Activated T-helper 1 cell treated with Interleukin-2 at 50 U/mL for 16 hours (primary cell): ENCODE measurements around the gene HSDL1.

ENCODE experiments used
- DNase-seq: peaks from one replicate; pipeline ENCODE4 v3.0.0-alpha.2; 2020; ENCODE audit warnings: low read depth

HSDL1 gene

DNA sequence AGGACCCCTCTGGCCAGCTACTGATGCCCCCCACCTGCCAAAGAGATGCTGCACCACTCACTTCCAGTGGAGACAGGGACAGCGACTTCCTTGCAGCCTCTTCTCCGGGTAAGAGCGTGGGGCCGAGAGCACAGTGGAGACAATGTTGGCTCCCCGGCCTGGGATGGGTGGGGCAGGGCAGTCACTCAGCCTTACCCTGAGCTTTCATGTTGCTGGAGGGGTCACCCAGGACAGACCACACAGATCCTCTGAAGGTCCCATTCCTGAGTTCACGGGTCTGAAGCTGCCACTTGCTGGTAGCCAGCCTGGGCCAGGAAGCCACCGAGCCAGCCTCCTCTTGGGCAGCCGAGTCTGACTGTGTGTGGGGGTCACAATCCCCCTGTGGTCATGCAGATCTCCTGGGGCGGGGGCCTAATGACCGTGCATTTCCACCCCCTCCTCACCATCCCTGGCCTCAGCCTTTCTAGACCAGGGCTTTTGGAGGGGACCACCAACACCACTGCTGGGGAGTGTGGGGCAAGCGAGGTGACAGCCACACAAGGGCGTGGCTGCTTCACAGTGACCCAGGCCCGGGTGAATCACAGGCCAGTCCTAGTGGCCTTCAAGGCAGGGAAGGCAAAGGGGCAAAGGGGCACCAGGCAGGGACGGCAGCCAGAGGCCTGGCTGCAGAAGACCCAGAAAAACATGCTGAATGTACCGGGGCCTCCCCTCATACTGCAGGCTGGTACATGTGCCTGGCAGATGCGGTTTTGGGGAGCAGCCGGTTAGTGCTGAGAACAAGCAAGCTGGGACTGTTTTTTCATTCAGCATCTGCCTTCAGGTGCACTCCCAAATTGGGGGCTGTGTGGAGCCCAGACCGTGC, 31.4 kb upstream of the HSDL1 start:
- DNase-seq, result no peak

- DNase-seq, result no peak
Measured at GRCh38 chr16:84175350-84176081, 30.5 kb upstream of the HSDL1 start.

DNA sequence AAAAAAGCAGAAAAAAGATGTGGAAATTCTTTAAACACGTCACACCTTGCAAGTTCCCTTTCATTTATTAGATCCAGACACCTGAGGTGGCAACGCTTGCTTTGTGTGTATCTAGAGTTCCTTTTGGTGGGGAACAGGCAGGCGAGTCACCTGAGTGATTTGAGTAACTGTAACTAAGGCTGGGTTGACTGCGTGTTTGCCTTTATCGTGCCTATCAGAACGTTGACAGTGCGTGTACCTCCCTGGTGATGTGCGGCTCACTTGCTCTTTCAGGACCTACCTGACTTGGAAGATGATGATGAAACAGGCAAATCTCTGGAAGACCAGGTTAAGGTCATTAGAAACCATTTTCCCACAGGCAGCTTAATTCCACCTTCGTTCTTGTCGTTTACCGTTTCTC, 29.4 kb upstream of the HSDL1 start:
- no peak for DNase-seq

- DNase-seq, result no peak
Measured at GRCh38 chr16:84169765-84170310, 24.9 kb upstream of the HSDL1 start.

GRCh38 chr16:84166796-84167695, 22.1 kb upstream of the HSDL1 start:
- no peak for DNase-seq

- no peak for DNase-seq
Measured at GRCh38 chr16:84165746-84166145, 20.8 kb upstream of the HSDL1 start.

- DNase-seq, result no peak
Measured at GRCh38 chr16:84161801-84162200, 16.8 kb upstream of the HSDL1 start.

DNA sequence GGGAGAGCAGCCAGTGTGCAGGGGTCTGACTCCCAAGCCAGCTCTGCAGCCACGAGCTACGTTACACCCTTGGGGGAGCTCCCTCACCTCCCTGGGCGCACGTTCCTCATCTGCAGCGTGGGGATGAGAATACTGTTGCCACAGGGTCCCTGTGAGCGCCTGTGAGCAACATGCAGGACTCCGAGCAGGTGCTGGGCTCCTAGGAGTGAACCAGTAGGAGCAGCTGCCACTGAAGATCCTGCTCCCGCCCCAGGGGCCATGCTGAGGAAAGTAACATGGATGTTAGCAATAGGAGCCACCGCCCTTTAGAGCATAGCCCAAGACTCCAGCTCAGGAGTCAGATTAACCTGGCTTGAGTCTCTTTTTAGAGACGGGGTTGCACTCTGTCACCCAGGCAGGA, 16.1 kb upstream of the HSDL1 start:
- DNase-seq, result no peak

DNA sequence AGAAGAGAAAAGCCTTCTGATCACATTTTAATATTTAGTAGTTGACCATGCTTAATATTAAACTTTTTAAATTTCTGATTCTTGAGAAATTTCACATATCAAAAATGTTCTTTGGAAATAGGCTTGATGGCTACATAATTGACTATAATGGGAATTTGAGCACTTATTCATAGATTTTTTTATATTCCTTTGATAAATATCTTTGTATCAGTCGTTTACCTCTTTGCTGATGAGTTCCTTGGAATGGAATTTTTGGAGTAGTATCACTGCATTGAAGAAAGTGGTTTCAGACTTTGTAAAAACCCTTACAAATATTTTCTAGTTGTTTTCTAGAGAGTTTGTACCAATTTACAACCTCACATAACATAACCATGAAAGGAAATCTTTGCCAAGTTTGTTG, 14.8 kb upstream of the HSDL1 start:
- no peak for DNase-seq

DNA sequence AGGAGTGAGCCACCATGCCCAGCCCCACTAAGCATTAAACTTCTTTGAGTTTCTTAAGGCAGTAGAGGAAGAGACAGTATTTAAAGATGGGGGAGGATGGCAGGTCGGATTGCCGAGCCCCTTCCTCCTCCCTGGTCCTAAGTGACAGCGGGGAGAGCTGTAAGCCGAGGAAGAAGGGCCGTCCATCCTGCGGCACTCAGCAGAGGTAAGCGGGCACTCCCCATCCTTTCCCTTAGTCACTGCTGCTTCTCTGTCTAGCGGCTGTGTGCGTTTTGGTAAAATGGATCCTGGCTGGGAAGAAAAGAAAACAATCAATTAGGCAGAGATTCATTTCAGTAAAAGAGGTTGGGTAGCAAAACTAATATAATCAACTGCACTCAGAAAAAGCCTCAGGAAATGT, 14.0 kb upstream of the HSDL1 start:
- DNase-seq, result no peak

DNA sequence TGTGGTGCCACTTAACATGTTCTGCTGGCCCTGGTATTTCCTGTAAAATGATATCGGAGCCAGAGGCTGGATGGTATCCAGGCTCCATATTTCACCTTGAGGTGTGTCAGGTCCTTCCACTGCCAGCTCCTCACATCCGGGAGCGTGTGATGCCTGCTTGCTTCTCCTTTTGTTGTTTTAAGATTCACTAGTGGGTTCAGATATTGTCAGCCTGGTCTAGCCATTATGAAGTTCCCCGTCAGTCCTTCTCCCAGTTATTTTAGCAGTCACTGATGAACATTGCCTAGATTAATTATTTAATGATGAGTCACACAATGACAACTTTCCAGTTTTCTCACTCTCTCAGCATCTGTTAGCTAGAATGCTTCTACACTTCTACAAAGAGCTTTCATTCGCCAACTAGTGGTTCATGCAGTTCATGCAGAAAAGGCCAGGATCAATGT, 11.4 kb upstream of the HSDL1 start:
- DNase-seq, result no peak

GRCh38 chr16:84155771-84156170, 10.8 kb upstream of the HSDL1 start:
- DNase-seq, result no peak

- no peak for DNase-seq
Measured at GRCh38 chr16:84155226-84155625, 10.2 kb upstream of the HSDL1 start.

DNA sequence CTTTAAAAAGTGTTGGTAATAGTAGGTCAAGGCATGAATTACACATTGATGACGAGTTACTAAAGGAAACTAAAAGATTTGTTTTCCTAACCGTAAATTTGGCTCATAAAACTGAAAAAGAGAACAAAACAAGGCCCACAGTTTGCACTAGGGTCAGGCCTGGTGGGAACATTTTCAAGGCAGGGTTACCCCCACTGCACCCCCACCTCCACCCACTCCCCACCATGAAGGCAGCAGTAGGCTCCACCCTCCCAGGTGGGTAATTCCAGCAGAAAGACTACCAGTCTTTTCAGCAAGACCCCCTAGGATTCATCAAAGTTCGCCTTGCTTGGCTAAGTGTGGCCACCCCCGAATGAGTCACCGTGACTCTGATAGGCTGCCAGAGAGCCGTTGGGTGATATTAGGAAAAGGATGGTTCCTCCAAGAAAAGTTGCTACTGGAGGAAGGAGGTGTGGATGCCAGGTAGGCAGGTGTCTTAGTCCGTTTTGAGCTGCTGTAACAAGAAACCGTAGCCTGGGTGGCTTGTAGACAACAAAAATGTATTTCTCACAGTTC, 8.8 kb upstream of the HSDL1 start:
- no peak for DNase-seq

GRCh38 chr16:84150926-84151325, 5.9 kb upstream of the HSDL1 start:
- no peak for DNase-seq

GRCh38 chr16:84144209-84144858, 643 bp downstream of the HSDL1 start:
- peak; percentile 24 for DNase-seq

GRCh38 chr16:84143784-84144199, 1.2 kb downstream of the HSDL1 start:
- no peak for DNase-seq

- no peak for DNase-seq
Measured at GRCh38 chr16:84143081-84143480, 1.9 kb downstream of the HSDL1 start.

DNA sequence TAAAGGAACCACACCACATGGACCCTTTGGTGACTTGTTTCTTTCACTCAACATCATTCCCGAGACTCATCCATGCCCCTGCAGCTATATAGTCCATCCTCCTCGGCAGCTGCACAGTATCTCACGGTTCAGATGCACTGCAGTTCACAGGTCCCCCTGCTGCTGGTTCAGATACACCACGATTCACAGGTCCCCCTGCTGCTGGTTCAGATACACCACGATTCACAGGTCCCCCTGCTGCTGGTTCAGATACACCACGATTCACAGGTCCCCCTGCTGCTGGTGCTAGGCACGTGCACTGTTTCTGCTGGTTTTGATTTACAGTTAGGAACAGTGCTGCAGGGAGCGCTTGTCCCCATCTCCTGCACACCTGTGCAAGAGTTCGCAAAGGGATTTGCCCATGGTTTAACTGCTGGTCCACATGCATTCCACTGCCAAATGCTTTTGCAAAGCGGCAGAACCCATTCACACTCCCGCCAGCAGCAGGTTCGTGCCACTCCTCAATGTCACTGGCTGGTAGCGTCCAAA, 3.8 kb downstream of the HSDL1 start:
- DNase-seq, result no peak

GRCh38 chr16:84139628-84140258, 5.2 kb downstream of the HSDL1 start:
- DNase-seq, result no peak
